Fibroblast of mammary gland (primary cell): ENCODE data around the gene PLP1.

Experiments
- DNase-seq: peaks from one replicate; pipeline ENCODE4 v3.0.0-alpha.2; 2010; ENCODE audit warnings: low read depth
- H3K4me3 ChIP-seq: 2 replicates; pipeline ENCODE4 v1.5.1; 2011; ENCODE audit warnings: low read depth, mild to moderate bottlenecking, low read length, moderate library complexity; ENCODE audit not compliant: control insufficient read depth
- CTCF ChIP-seq: conservative IDR thresholded peaks from 2 replicates; pipeline ENCODE4 v1.5.1; 2011; ENCODE audit warnings: low read depth, low read length, inconsistent platforms; ENCODE audit not compliant: control insufficient read depth, insufficient read depth

Gene PLP1

GRCh38 chrX:103734125-103734760, 42.4 kb upstream of the PLP1 start:
- no peak for TF ChIP-seq CTCF
- no peak overlapping the region for H3K4me3 ChIP-seq
- DNase-seq, result peak; percentile 55

- DNase-seq, result no peak
- no peak overlapping the region for H3K4me3 ChIP-seq
- no peak for TF ChIP-seq CTCF
Measured at GRCh38 chrX:103737696-103738095, 38.9 kb upstream of the PLP1 start.

GRCh38 chrX:103739421-103739820, 37.2 kb upstream of the PLP1 start:
- DNase-seq, result no peak
- TF ChIP-seq CTCF, result no peak
- no peak overlapping the region for H3K4me3 ChIP-seq

- TF ChIP-seq CTCF, result no peak
- no peak for DNase-seq
- no peak overlapping the region for H3K4me3 ChIP-seq
Measured at GRCh38 chrX:103741879-103742278, 34.8 kb upstream of the PLP1 start.

GRCh38 chrX:103742339-103742738, 34.3 kb upstream of the PLP1 start:
- DNase-seq, result no peak
- no peak overlapping the region for H3K4me3 ChIP-seq
- TF ChIP-seq CTCF, result no peak

- no peak for TF ChIP-seq CTCF
Measured at GRCh38 chrX:103747163-103747562, 29.5 kb upstream of the PLP1 start.

GRCh38 chrX:103754401-103754800, 22.2 kb upstream of the PLP1 start:
- H3K4me3 ChIP-seq, result no peak overlapping the region
- no peak for DNase-seq
- no peak for TF ChIP-seq CTCF

More at GRCh38 chrX:103747163-103747562, 29.5 kb upstream of the PLP1 start:
- H3K4me3 ChIP-seq, result no peak overlapping the region
- no peak for DNase-seq
